ENCODE data around the gene KLHL17.
"Not testable (repeated sequence)": the region's sequence is repeated elsewhere in the genome, so short reads cannot be mapped to it uniquely, and the experiment has no call there.

Gene KLHL17

DNA sequence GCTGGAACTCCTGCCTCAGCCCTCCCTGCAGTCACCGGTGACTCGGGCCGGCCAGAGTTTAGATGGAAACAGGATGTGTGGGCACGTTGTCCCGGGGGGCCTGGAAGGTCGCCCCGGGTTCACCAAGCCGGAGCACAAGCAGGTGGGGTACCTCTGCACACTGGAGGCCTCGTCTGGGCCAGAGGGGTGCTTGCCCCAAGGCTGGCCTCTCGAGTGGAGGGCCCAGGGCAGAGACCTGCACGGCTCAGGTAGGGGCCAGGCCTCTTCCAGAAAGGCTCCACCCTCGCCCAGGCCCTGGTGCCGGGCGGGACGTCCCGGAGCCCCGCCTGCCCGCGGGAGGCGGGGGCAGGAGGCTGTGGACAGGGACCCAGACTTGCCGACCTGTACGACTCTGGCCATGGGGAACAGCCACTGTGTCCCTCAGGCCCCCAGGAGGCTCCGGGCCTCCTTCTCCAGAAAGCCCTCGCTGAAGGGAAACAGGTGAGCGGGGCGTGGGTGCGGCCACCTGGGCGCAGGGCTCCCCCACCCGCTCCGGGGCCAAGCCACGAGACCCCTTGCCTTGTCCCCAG, 5.8 kb downstream of the KLHL17 start, which contains the start of gene PLEKHN1:
PLEKHN1 (plus strand) TSS at position 348 of the 569 bp plus-strand sequence; CDS start at position 398, 50 bp downstream.
- DNase-seq (ENCODE audit: extremely low read depth in 1 of 2, low read depth in 1 of 2), result no peak

DNA sequence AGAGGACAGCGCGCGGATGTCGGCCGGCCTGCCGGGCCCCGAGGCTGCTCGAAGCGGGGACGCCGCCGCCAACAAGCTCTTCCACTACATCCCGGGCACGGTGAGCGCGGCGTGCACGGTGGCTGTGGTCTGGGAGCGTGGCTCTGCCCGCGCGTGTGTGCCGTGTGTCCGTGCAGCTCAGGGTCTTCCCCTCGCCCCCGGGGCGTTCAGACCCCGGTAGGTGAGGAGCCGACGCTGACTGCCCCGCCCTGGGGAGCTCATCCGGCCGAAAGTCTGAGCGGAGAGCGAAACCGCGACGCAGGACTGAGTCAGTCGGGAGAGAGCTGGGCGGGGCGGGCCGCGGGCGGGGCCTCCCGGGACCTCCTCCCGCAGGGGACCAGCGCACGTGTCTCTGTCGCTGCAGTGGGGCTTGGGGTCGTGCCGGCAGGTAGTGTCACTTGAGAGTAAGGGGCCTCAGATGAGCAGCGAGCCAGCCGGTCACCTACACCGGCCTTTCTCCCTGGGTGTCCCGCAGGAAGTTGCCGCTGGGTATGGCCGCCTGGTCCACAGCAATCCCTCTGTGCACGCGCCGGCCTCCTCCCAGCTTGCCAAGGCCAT, 6.4 kb downstream of the KLHL17 start:
- peak; percentile 56 to 79 for DNase-seq (ENCODE audit: extremely low read depth in 1 of 2, low read depth in 1 of 2)

DNA sequence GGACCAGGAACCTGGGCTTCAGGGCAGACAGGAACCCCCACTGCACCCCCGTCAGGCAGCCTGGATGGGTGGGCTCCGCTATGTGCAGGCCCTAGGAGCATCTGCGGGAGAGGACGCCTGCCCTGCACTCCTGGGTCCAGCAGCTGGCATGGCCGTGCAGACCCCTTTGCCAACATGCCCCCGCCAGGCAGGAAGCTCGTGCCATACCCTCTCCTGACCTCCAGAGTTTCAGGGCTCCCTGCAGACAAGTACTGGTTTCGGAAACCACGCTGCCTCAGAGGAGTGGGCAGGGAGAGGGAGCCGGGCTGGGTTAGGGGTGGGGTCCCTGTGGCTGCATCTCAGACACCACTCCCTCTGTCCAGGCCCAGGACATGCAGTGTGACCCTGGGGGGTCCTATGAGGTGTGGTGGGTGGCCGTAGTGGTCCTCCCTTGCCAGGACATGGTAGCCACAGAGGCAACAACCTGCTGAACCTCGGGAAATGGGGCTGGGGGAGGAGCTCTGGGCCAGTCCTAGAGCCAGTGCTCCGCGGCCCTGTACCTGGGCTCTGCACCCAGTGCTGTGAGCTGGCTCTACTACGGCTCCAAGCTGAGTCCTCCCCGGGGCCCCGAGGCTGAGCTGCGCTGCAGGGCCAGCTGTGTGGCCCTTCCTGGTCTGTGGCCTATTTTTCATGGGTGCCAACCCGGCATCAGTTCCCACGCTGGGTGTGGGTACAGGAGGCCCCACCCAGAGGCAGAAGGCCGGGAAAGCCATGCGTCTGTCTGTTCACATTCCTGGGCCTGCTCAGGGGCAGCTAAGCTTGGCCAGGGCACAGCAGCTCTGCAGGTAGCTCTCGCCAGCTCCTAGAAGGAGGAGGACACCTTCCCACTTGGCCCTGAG, 7.3 kb downstream of the KLHL17 start:
- no peak for DNase-seq (ENCODE audit: extremely low read depth in 1 of 2, low read depth in 1 of 2)

DNA sequence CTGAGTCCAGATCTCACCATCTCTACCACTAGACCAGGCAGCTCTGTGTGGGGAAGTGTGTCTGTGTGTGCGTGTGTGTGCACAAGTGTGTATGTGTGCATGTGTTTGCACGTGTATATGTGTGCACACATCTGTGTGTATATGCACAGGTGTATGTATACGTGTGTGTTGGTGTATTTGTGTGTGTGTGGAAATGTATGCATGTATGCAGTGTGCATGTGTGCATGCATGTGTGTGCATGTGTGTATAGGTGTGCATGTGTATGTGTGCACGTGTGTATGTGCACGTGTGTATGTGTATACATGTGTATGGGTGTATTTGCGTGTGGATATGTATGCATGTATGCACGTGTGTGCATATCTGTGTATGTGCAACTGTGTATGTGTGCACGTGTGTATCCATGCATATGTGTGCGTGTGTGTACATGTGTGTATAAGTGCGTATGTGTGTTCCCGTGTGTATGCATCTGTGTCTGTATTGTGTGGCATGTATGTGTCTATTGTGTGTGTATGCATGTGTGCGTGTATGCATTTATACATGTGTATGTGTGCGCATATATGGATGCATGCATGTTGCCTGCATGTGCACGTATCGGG, 9.0 kb downstream of the KLHL17 start:
- no peak for DNase-seq (ENCODE audit: extremely low read depth in 1 of 2, low read depth in 1 of 2)

DNA sequence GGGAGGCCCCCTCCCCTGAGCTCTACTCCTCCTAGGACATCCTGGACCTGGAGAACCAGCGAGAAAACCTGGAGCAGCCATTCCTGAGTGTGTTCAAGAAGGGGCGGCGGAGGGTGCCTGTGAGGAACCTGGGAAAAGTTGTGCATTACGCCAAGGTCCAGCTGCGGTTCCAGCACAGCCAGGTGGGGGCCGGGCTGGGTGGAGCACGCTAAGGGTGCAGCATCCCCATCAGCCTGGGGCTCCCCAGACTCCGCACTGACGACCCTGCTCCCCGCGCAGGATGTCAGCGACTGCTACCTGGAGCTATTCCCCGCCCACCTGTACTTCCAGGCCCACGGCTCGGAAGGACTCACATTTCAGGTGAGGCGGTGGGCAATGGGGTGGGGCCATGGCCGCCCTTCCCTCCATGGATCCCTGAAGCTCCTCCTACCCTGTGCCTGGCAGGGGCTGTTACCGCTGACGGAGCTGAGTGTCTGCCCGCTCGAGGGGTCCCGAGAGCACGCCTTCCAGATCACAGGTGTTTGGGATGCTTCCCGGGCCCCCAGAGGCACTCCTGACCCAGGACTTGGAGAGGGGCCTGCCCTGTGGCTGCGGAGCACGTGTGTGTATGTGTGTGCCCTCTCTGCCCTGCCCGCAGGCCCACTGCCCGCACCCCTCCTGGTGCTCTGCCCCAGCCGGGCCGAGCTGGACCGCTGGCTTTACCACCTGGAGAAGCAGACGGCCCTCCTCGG, 10.0 kb downstream of the KLHL17 start:
- DNase-seq (ENCODE audit: extremely low read depth in 1 of 2, low read depth in 1 of 2), result no peak

DNA sequence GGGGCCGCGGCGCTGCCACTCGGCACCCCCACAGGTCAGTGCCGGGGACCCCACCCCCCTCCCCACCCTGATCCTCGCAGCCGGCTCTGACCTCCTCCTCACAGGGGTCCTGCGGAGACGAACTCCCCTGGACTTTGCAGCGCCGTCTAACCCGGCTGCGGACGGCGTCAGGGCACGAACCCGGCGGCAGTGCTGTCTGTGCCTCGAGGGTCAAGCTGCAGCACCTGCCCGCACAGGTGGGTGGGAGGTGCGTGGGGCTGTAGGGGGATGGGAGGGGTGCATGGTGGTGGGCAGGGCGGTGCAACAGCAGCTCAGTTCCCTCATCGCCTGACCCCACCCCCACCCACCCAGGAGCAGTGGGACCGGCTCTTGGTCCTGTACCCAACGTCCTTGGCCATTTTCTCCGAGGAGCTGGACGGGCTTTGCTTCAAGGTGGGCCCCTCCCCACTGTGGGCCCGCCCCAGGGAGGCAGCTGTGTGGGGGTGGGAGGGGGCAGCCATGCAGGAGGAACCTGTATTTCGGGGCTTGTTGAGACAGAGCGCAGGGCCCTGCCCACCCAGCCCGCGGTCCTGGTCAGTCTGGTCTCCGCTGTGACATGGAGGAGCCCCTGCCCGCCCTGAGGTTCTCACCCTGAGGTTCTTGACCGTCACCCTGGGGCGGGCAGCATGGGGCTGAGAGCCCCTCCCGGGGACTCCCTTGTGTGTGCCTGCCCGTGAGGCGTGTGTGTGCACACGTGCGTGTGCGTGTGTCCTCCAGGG, 10.8 kb downstream of the KLHL17 start:
- DNase-seq (ENCODE audit: extremely low read depth in 1 of 2, low read depth in 1 of 2), result no peak

DNA sequence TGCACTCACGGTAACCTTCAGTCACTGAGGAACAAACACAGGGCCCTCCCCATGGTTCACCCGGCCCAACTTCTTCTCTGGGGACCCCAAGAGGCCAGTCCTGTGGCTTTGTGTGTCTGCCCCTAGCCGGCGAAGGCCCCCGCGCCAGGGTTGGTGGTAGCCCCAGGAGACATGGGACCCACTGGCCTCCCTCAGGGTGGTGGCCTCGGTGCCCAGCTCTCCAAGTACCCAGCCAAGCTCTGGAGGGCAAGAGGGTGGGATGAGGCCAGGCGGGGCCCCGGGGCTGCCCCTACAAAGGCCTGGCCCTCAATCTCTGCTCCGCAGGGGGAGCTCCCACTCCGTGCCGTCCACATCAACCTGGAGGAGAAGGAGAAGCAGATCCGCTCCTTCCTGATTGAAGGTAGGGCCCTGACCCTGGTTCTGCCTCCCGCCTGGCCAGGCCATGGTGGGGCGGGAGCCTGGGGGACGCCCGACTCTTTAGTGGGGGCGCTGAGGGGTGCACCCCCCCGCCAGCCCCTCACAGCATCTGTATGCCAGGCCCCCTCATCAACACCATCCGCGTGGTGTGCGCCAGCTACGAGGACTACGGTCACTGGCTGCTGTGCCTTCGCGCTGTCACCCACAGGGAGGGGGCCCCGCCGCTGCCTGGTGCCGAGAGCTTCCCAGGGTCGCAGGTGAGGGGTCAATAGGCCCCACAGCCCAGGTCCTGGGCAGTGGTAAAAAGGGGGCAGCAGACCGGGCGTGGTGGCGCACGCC, 11.5 kb downstream of the KLHL17 start:
- DNase-seq (ENCODE audit: extremely low read depth in 1 of 2, low read depth in 1 of 2), result no peak

DNA sequence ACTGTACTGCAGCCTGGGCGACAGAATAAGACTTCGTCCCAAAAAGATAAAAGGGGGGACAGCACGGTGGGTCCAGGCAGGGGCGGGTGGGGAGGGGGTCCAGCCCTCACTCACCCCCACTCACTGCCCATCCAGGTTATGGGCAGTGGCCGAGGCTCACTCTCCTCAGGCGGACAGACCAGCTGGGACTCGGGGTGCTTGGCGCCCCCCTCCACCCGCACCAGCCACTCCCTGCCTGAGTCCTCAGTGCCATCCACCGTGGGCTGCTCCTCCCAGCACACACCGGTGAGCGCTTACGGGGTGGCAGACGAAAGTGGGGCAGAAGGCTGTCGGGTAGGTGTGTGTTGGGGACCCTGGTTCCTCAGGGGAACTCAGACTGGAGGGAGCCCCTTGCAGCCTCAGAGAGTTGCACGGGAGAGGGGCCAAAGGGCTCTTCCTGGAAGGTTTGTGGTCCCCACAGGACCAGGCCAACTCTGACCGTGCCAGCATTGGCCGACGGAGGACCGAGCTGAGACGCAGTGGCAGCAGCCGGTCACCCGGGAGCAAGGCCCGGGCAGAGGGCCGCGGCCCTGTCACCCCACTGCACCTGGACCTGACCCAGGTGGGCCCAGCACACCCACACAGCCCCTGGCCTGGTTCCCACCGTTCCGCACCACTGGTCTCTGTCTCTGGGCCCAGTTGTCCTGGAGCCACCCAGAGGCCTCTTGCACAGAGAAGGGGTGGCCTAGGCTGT, 12.5 kb downstream of the KLHL17 start:
- DNase-seq (ENCODE audit: extremely low read depth in 1 of 2, low read depth in 1 of 2), result no peak

DNA sequence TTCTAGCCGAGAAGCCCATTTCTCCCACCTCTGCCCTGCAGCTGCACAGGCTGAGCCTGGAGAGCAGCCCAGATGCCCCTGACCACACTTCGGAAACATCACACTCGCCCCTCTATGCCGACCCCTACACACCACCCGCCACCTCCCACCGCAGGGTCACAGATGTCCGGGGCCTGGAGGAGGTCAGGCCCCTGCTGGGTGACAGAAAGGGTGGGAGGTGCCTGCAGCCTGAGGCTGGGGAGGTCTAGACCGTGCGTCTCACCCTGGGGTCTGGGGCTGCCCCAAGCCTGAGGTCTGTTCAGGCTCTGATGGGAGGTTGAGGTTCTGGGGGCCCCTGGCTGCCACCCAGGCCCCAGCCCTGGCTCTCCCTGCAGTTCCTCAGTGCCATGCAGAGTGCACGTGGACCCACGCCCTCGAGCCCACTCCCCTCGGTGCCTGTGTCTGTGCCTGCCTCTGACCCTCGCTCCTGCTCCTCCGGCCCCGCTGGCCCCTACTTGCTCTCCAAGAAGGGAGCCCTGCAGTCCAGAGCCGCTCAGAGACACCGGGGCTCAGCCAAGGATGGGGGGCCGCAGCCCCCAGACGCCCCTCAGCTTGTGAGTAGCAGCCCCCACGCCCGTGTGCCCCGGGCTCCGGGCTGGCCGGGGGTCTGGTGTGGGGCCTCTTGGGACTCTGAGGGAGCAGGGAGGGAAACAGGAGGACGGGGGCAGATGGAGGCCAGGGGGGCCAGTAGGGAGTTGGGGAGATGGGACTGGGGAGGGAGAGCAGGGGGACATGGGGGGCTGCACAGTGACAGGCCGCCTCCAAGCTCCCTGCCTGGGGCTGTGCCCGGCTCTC, 13.3 kb downstream of the KLHL17 start:
- DNase-seq (ENCODE audit: extremely low read depth in 1 of 2, low read depth in 1 of 2), result no peak

DNA sequence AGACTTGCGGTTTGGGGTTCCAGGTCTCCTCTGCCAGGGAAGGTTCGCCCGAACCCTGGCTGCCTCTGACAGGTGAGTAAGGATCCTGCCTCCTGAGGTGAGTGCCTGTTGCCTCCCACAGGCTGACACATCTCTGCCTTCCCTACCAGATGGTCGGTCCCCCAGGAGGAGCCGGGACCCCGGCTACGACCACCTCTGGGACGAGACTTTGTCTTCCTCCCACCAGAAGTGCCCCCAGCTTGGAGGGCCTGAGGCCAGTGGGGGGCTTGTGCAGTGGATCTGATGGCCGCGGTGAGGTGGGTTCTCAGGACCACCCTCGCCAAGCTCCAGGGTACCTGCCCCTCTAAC, 13.9 kb downstream of the KLHL17 start:
- no peak for DNase-seq (ENCODE audit: extremely low read depth in 1 of 2, low read depth in 1 of 2)

DNA sequence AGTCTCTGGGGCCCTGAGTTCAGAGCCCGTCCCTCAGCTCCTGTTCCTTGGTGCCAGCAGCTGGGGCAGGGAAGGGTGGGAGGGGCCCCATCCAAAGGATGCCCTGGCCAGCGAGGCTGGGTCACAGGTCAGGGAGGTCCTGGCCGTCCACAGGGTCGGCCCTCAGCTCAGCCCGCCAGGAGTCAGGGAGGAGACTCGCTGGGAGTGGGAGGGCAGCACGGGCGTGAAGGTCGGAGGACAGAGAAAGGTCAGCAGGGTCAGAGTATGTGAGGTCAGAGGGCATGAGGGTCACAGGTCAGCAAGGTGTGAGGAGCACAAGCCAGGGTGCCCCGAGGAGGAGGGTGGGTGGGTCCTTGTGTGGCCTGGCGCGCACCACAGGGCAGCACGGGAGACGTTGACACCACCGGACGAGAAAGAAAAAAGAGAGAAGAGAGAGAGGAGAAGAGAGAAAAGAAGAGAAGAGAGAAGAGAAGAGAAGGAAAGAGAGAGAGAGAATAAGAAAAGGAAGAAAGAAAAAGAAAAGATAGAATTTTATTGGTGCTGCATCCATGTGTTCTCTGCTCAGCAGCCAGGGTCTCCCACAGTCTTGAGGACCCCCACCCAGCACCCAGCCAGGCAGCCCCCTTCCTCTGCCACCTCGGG, 14.4 kb downstream of the KLHL17 start:
- no peak for DNase-seq (ENCODE audit: extremely low read depth in 1 of 2, low read depth in 1 of 2)

DNA sequence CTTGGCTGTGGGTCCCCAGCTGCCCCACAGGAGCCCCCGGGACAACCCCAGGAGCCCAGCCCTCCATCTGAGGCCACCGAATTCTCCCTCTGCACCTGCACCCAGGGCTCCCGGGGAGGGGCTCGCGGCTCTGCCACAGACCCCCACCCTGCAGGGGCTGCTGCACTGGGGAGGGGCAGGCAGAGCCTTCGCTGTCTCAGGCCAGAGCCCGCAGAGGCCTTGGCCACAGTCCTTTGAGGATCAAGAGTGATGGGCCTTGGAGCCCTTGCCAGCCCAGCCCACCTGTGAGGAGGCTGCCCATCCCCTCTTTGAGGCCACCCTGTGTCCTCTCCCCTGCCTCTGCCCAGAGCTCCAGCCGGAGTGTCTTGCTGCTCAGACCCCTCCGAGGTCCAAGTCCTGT, 15.0 kb downstream of the KLHL17 start:
- no peak for DNase-seq (ENCODE audit: extremely low read depth in 1 of 2, low read depth in 1 of 2)

DNA sequence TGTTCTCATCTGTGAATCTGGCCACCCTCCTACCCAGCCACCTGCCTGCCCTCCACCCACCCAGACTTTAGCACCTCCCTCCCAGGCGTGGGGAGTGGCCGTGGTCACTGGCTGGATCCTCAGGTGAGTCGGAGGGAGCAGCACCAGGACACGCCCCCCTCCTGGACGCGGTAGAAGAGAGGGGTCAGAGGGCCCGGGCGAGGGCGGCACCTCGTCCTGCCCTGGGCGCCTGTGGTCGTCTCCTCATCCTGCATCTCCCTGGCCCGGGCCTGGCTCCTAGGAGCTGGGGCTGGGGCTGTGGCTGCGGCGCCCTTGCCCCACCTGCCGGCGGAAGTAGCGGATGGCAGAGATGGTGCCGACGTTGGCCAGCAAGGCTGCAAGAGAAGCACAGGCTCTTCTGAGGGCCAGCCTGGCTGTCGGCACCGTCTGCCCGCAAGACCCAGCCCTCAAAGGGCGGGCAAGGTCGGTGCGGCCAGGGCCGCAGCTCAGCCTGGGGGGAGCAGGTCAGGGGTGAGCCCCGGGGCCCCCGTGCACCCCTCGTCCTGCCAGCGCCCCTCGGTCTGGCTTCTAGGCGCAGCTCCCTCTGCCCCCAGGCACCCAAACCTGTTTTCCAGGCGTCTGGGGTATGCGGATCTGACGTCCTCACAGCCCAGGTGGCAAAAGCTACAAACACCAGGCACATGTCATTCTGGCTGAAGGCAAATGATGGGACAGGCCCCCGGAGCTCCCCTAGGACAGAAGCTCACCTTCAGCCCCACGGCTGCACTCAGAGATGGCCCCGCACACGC, 15.7 kb downstream of the KLHL17 start:
- peak in 1 of 2 donors; percentile 53 for DNase-seq (ENCODE audit: extremely low read depth in 1 of 2, low read depth in 1 of 2)

DNA sequence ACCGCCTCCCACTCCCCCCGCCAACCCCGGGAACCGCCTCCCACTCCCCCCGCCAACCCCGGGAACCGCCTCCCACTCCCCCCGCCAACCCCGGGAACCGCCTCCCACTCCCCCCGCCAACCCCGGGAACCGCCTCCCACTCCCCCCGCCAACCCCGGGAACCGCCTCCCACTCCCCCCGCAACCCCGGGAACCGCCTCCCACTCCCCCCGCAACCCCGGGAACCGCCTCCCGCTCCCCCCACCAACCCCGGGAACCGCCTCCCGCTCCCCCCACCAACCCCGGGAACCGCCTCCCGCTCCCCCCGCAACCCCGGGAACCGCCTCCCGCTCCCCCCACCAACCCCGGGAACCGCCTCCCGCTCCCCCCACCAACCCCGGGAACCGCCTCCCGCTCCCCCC, 16.4 kb downstream of the KLHL17 start:
- DNase-seq (ENCODE audit: extremely low read depth in 1 of 2, low read depth in 1 of 2), result not testable (repeated sequence)

DNA sequence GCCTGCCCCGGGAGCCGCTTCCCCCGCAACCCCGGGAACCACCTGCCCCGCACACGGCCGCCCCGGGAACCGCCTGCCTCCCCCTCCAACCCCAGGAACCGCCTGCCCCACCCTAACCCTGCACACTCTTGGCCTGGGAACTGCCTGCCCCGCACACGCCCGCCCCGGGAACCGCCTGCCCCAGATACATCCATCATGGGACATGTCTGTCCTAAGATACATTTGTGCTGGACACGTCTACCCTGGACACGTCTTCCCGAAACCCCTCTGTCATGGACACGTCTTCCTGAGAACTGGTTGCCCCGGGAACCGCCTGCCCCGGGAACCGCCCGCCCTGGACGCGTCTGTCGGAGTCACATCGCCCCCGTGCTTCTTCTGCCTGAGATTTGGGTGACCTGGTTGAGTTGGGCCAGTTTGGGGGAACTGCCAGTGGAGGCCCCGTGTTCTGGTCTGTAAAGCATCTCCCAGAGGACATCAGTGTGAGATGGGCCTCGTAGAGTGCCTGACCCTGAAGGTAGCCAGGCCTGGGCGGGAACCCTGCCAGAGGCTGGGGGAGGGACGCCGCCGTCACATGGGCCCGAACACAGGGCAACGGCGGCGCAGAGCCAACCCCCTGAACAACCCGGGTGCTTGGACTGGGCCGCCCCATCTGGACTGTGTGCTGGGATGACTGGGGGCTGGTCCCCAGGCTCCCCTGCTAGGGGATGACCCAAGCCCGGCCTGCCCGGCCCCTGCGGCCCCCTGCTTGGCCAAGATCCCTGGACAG, 17.9 kb downstream of the KLHL17 start:
- DNase-seq (ENCODE audit: extremely low read depth in 1 of 2, low read depth in 1 of 2), result no peak

Measured in activated CD8-positive, alpha-beta memory T cell treated with anti-CD3 and anti-CD28 coated beads for 1 hour (primary cell).